HCT116 (cell line): Measurements from ENCODE around the gene INTS2. TPM values are rescaled to one million over a fixed set of nuclear protein-coding genes. Genes with fewer than 3 reads are reported as not detected.

Experiments
- ATAC-seq: fragments of 200-7000 bp; cut with Tn5 transposase; 2 replicates; pipeline ENCODE4 v1.9.1; 2020; ENCODE audit warnings: mild to moderate bottlenecking, moderate library complexity
- BruUV-seq: library from RNA; stranded (reverse); fragments of 400-500 nt; replicated peaks from 2 replicates; lab custom pipeline; 2021; lab: Mats Ljungman, UMichigan
- CTCF ChIA-PET: fragments of 300-600 bp; sonication (Branson Sonifier 250); formaldehyde crosslinking; loops from one replicate; lab custom pipeline; 2021; ENCODE audit warnings: antibody characterized with exemption; lab: Charles Lee
- POLR2A ChIA-PET: fragments of 300-600, 350-600 bp; sonication (Branson Sonifier 250); formaldehyde crosslinking; loops from one replicate; lab custom pipeline; 2021; ENCODE audit warnings: antibody characterized with exemption; lab: Charles Lee
- RAD21 ChIA-PET, 2 experiments: fragments of 300-600 bp; sonication (Branson Sonifier 250); formaldehyde crosslinking; loops; one replicate each; lab custom pipeline; 2023; ENCODE audit warnings: low total read pairs in 2 of 2; ENCODE audit not compliant: uncharacterized antibody in 2 of 2, unreplicated experiment in 2 of 2, low non-redundant PET in 1 of 2; lab: Charles Lee
- DNase-seq: peaks from one replicate; pipeline ENCODE4 v3.0.0-alpha.2; 2010; ENCODE audit warnings: low read depth, low spot score
- H2AFZ ChIP-seq: fragments of 200-600 bp; shearing (Covaris generic), sonication (generic); 2 replicates; pipeline ENCODE4 v1.6.1; 2017; ENCODE audit warnings: low read depth, mixed run types, mixed read lengths, antibody characterized with exemption, low read length; ENCODE audit not compliant: poor library complexity, severe bottlenecking
- H3K27ac ChIP-seq: 2 replicates; pipeline ENCODE4 v1.5.1; 2012; ENCODE audit warnings: low read depth, low read length
- H3K27me3 ChIP-seq: fragments of 200-600 bp; sonication (generic); 2 replicates; pipeline ENCODE4 v1.6.1; 2016; ENCODE audit warnings: mixed run types, low read length, mixed read lengths; ENCODE audit not compliant: insufficient read depth
- H3K36me3 ChIP-seq, 2 experiments: fragments of 200-500 bp in 1 of 2; fragments of 200-600 bp in 1 of 2; sonication (Bioruptor generic) in 1 of 2; sonication (generic) in 1 of 2; 2 replicates each; pipeline versions ENCODE4 v1.5.1 to v1.6.1; 2014 to 2016; ENCODE audit warnings: low read length in 2 of 2, inconsistent platforms in 1 of 2, mixed read lengths in 1 of 2, mixed run types in 1 of 2; ENCODE audit not compliant: insufficient read depth in 2 of 2, control insufficient read depth in 1 of 2
- H3K4me1 ChIP-seq, 2 experiments: fragments of 200-600 bp in 1 of 2; sonication (generic) in 1 of 2; 2 replicates each; pipeline versions ENCODE4 v1.5.1 to v1.6.1; 2012 to 2017; ENCODE audit warnings: low read length in 2 of 2, inconsistent platforms in 1 of 2, mild to moderate bottlenecking in 1 of 2, mixed read lengths in 1 of 2, mixed run types in 1 of 2, moderate library complexity in 1 of 2; ENCODE audit not compliant: insufficient read depth in 2 of 2, control insufficient read depth in 1 of 2
- H3K4me2 ChIP-seq: fragments of 200-600 bp; sonication (generic); 2 replicates; pipeline ENCODE4 v1.6.1; 2017; ENCODE audit warnings: mixed run types, low read length, mixed read lengths
- H3K4me3 ChIP-seq, 2 experiments: fragments of 200-600 bp in 1 of 2; sonication (generic) in 1 of 2; replicated peaks in 1 of 2; 2 replicates each; pipeline ENCODE4 v1.5.1; 2011 to 2016; ENCODE audit warnings: low read length in 2 of 2, control low read depth in 1 of 2, low read depth in 1 of 2, mild to moderate bottlenecking in 1 of 2, mixed read lengths in 1 of 2, mixed run types in 1 of 2
- H3K79me2 ChIP-seq: fragments of 200-600 bp; sonication (generic); 2 replicates; pipeline ENCODE4 v1.6.1; 2017; ENCODE audit warnings: mild to moderate bottlenecking, mixed run types, low read length, moderate library complexity, mixed read lengths; ENCODE audit not compliant: insufficient read depth
- H3K9ac ChIP-seq: fragments of 200-600 bp; sonication (generic); 2 replicates; pipeline ENCODE4 v1.6.1; 2016; ENCODE audit warnings: low read length, mixed read lengths
- H3K9me2 ChIP-seq: fragments of 200-600 bp; sonication (generic), shearing (Covaris generic); 2 replicates; pipeline ENCODE4 v1.6.1; 2017; ENCODE audit warnings: mixed run types, mild to moderate bottlenecking, moderate library complexity; ENCODE audit not compliant: insufficient read depth
- H3K9me3 ChIP-seq, 2 experiments: fragments of 200-500 bp in 1 of 2; fragments of 200-600 bp in 1 of 2; sonication (Bioruptor generic) in 1 of 2; sonication (generic) in 1 of 2; 2 replicates each; pipeline ENCODE4 v1.6.1; 2014 to 2017; ENCODE audit warnings: low read length in 2 of 2, mixed read lengths in 2 of 2, inconsistent platforms in 1 of 2, low read depth in 1 of 2, mild to moderate bottlenecking in 1 of 2, mixed run types in 1 of 2, moderate library complexity in 1 of 2; ENCODE audit not compliant: control insufficient read depth in 1 of 2, insufficient read depth in 1 of 2
- H4K20me1 ChIP-seq: fragments of 200-600 bp; sonication (generic), shearing (Covaris generic); 2 replicates; pipeline ENCODE4 v1.6.1; 2017; ENCODE audit warnings: mixed run types, mild to moderate bottlenecking, moderate library complexity; ENCODE audit not compliant: insufficient read depth
- CBX3 ChIP-seq: IDR thresholded peaks from 2 replicates; pipeline ENCODE4 v1.6.1; 2012; ENCODE audit warnings: low read depth
- CTCF ChIP-seq, 3 experiments: fragments of 200-600 bp in 1 of 3; sonication (generic) in 1 of 3; IDR thresholded peaks in 2 of 3; conservative IDR thresholded peaks in 1 of 3; 2 replicates each; pipeline ENCODE4 v1.5.1; 2012 to 2017; ENCODE audit warnings: low read depth in 2 of 3, low read length in 2 of 3, antibody characterized with exemption in 1 of 3, borderline replicate concordance in 1 of 3, control low read depth in 1 of 3, mild to moderate bottlenecking in 1 of 3, mixed read lengths in 1 of 3, mixed run types in 1 of 3, moderate library complexity in 1 of 3; ENCODE audit not compliant: insufficient read depth in 1 of 3
- EGR1 ChIP-seq: IDR thresholded peaks from 2 replicates; pipeline ENCODE4 v1.6.1; 2012; ENCODE audit warnings: low read depth
- ELF1 ChIP-seq: IDR thresholded peaks from 2 replicates; pipeline ENCODE4 v1.6.1; 2012; ENCODE audit warnings: low read depth, borderline replicate concordance
- EZH2phosphoT487 ChIP-seq: fragments of 200-600 bp; IDR thresholded peaks from 2 replicates; pipeline ENCODE4 v1.6.1; 2018; ENCODE audit warnings: antibody characterized with exemption, borderline replicate concordance
- POLR2A ChIP-seq: IDR thresholded peaks from 2 replicates; pipeline ENCODE4 v1.7.0; 2011; ENCODE audit warnings: borderline replicate concordance; ENCODE audit not compliant: insufficient read depth, insufficient read length; ENCODE audit errors: extremely low read depth
- POLR2AphosphoS5 ChIP-seq: IDR thresholded peaks from 2 replicates; pipeline ENCODE4 v1.6.1; 2011; ENCODE audit warnings: mild to moderate bottlenecking, low read depth, low read length, moderate library complexity
- REST ChIP-seq: IDR thresholded peaks from 2 replicates; pipeline ENCODE4 v1.6.1; 2012; ENCODE audit warnings: low read depth
- SIN3A ChIP-seq: IDR thresholded peaks from 2 replicates; pipeline ENCODE4 v1.6.1; 2012; ENCODE audit warnings: low read depth
- SRF ChIP-seq: IDR thresholded peaks from 2 replicates; pipeline ENCODE4 v1.6.1; 2012; ENCODE audit warnings: low read depth
- TCF7L2 ChIP-seq: IDR thresholded peaks from 2 replicates; pipeline ENCODE4 v1.7.0; 2011; ENCODE audit warnings: borderline replicate concordance, inconsistent platforms; ENCODE audit not compliant: insufficient read depth, insufficient read length; ENCODE audit errors: extremely low read depth
- YY1 ChIP-seq: IDR thresholded peaks from 2 replicates; pipeline ENCODE4 v1.6.1; 2011; ENCODE audit warnings: low read length, low read depth, moderate library complexity, mild to moderate bottlenecking; ENCODE audit not compliant: insufficient replicate concordance; ENCODE audit errors: extremely low read depth
- ZBTB33 ChIP-seq: IDR thresholded peaks from 2 replicates; pipeline ENCODE4 v1.6.1; 2011; ENCODE audit warnings: mild to moderate bottlenecking, low read length, moderate library complexity; ENCODE audit not compliant: insufficient replicate concordance; ENCODE audit errors: extremely low read depth
- ZNF274 ChIP-seq: fragments of 200-500 bp; sonication (Bioruptor generic); IDR thresholded peaks from 2 replicates; pipeline ENCODE4 v1.6.1; 2014; ENCODE audit warnings: mild to moderate bottlenecking, low read depth, low read length, inconsistent platforms
- intact Hi-C: fragments of 100-400 bp; cut with micrococcal nuclease; formaldehyde crosslinking; loops from 2 replicates; pipeline ENCODE4 v1.10.0; 2022
- total RNA-seq: library from RNA; stranded (reverse); gene quantifications from one replicate; pipeline ENCODE4 v1.2.1, GENCODE V29; 2021; ENCODE audit not compliant: unreplicated experiment
- TF ChIP-seq, protein P1 (sequence below): IDR thresholded peaks from 2 replicates; pipeline ENCODE4 v1.6.1; 2012
- TF ChIP-seq, protein P2 (sequence below): IDR thresholded peaks from 2 replicates; pipeline ENCODE4 v1.6.1; 2012

The INTS2 gene
- total RNA-seq, 1 experiment from 2014 or later = 40.5 TPM

DNA sequence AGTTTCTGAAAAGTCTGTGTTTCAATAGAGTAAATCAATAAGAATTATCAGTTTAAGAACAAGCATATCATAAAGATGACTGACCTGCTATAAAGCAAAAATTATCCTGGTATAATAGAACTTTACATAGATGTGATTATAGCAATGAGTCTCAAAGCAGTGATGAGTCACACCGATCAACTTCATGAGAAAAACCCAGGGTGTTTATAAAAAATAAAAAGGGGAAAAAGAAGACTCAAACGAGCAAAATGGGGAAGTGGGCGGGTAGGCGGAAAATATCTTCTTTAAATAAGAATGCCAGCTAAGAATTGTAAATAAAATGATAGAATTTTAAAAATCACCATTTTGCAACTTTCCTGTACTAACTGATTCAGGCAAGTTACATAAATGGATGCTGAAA is 111.2 kb downstream of the INTS2 start:
- Histone ChIP-seq H3K4me1 (no peaks in the 10 kb centered on the region), H4K20me1 (no peaks in the 10 kb centered on the region), H3K9ac (no peak overlapping the region), H3K27ac (no peak overlapping the region), H3K36me3 (peaks cover 0 to 5% of the 10 kb centered on the region in 2 experiments; a peak in 1 of 4 replicates), H3K4me2 (no peak overlapping the region), H2AFZ (no peak overlapping the region), H3K9me3 (no peaks in the 10 kb centered on the region), H3K27me3 (no peaks in the 10 kb centered on the region), H3K79me2 (no peaks in the 10 kb centered on the region; the same call in 1 of the 2 replicates), H3K9me2 (no peaks in the 10 kb centered on the region), H3K4me3 (no peak overlapping the region)
- ChIA-PET POLR2A (no interaction called here), CTCF (no interaction called here), RAD21 (no interaction called here)
- intact Hi-C loops = no loop called here
- no peak for ATAC-seq
- TF ChIP-seq TCF7L2 = no peak
- no peak for TF ChIP-seq YY1
- no peak for TF ChIP-seq EZH2phosphoT487
- TF ChIP-seq, protein P1, sequence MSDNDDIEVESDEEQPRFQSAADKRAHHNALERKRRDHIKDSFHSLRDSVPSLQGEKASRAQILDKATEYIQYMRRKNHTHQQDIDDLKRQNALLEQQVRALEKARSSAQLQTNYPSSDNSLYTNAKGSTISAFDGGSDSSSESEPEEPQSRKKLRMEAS = no peak
- no peak for TF ChIP-seq ZBTB33
- TF ChIP-seq EGR1 = no peak
- no peak for TF ChIP-seq ELF1
- no peak for TF ChIP-seq SIN3A
- no peak for TF ChIP-seq POLR2A
- no peak for TF ChIP-seq CBX3
- TF ChIP-seq, protein P2, sequence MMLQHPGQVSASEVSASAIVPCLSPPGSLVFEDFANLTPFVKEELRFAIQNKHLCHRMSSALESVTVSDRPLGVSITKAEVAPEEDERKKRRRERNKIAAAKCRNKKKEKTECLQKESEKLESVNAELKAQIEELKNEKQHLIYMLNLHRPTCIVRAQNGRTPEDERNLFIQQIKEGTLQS = no peak
- TF ChIP-seq ZNF274 = no peak
- TF ChIP-seq POLR2AphosphoS5 = no peak
- no peak for TF ChIP-seq CTCF (IDR thresholded peaks at IDR 0.05 in 2 of 3, conservative IDR thresholded peaks at IDR 0.05 in 1 of 3; ENCODE audit: borderline replicate concordance in 1 of 3, insufficient read depth in 1 of 3, low read depth in 2 of 3, low read length in 2 of 3)
- no peak for TF ChIP-seq REST
- no peak for TF ChIP-seq SRF
- DNase-seq = no peak
- no TSS peak for BruUV-seq
